Endothelial cell of umbilical vein (primary cell): ENCODE results near the gene RNASE7. TPM values are rescaled to one million over a fixed set of nuclear protein-coding genes. Genes with fewer than 3 reads are reported as not detected.

Experiments
- BruUV-seq: library from RNA; stranded (reverse); fragments of 400-500 nt; replicated peaks from 2 replicates; lab custom pipeline; 2021; lab: Mats Ljungman, UMichigan
- CTCF ChIA-PET: fragments of 300-600, 350-600 bp; sonication (Branson Sonifier 250); formaldehyde crosslinking; loops from one replicate; lab custom pipeline; 2021; ENCODE audit warnings: antibody characterized with exemption, inconsistent platforms; lab: Charles Lee
- POLR2A ChIA-PET: fragments of 300-600, 350-600 bp; sonication (Branson Sonifier 250); formaldehyde crosslinking; loops from one replicate; lab custom pipeline; 2021; ENCODE audit warnings: antibody characterized with exemption, inconsistent platforms; lab: Charles Lee
- DNase-seq: peaks from one replicate; pipeline ENCODE4 v3.0.0-alpha.2; 2011; ENCODE audit warnings: low read depth, low spot score
- FAIRE-seq: peaks from 2 replicates; lab custom pipeline; 2011; peaks lifted over from hg19 to GRCh38; lab: Jason Lieb, UNC
- H2AFZ ChIP-seq: 2 replicates; pipeline ENCODE4 v1.6.0; 2012; ENCODE audit warnings: low read depth, low read length, control low read depth, inconsistent platforms
- H3K27ac ChIP-seq: 2 replicates; pipeline ENCODE4 v1.5.1; 2011; ENCODE audit warnings: low read depth, mild to moderate bottlenecking, control low read depth, low read length, moderate library complexity; ENCODE audit not compliant: insufficient read depth
- H3K27me3 ChIP-seq, 2 experiments: 2 replicates each; pipeline versions ENCODE4 v1.6.0 to v1.6.1; 2011; ENCODE audit warnings: low read length in 2 of 2, mixed read lengths in 1 of 2; ENCODE audit not compliant: control insufficient read depth in 2 of 2, insufficient read depth in 2 of 2
- H3K36me3 ChIP-seq, 2 experiments: 2 replicates in 1 of 2; 3 replicates in 1 of 2; pipeline ENCODE4 v1.5.1; 2011; ENCODE audit warnings: low read length in 2 of 2, mild to moderate bottlenecking in 1 of 2, moderate library complexity in 1 of 2; ENCODE audit not compliant: control insufficient read depth in 2 of 2, insufficient read depth in 2 of 2; ENCODE audit errors: extremely low read depth in 1 of 2
- H3K4me1 ChIP-seq: 3 replicates; pipeline ENCODE4 v1.5.1; 2011; ENCODE audit warnings: mild to moderate bottlenecking, low read length; ENCODE audit not compliant: control insufficient read depth, insufficient read depth; ENCODE audit errors: extremely low read depth
- H3K4me2 ChIP-seq: 2 replicates; pipeline ENCODE4 v1.6.1; 2011; ENCODE audit warnings: low read length, control low read depth, mixed read lengths; ENCODE audit not compliant: insufficient read depth
- H3K4me3 ChIP-seq, 3 experiments: fragments of 200-600 bp in 1 of 3; sonication (generic), shearing (Covaris generic) in 1 of 3; replicated peaks in 1 of 3; 2 replicates each; pipeline ENCODE4 v1.5.1; 2011 to 2016; ENCODE audit warnings: control low read depth in 3 of 3, low read length in 3 of 3, mild to moderate bottlenecking in 2 of 3, inconsistent platforms in 1 of 3, low read depth in 1 of 3, moderate library complexity in 1 of 3; ENCODE audit not compliant: insufficient read depth in 1 of 3
- H3K79me2 ChIP-seq: 2 replicates; pipeline ENCODE4 v1.6.0; 2012; ENCODE audit warnings: low read length, inconsistent platforms; ENCODE audit not compliant: control insufficient read depth, insufficient read depth
- H3K9ac ChIP-seq: replicated peaks from 2 replicates; pipeline ENCODE3; 2011; ENCODE audit warnings: low read length, control low read depth; ENCODE audit not compliant: insufficient read depth; ENCODE audit errors: extremely low read depth
- H3K9me1 ChIP-seq: replicated peaks from 3 replicates; pipeline ENCODE4 v1.6.0; 2011; ENCODE audit warnings: mild to moderate bottlenecking, low read length; ENCODE audit not compliant: control insufficient read depth, insufficient read depth; ENCODE audit errors: extremely low read depth
- H3K9me3 ChIP-seq: replicated peaks from 2 replicates; pipeline ENCODE4 v1.5.1; 2012; ENCODE audit warnings: low read length, inconsistent platforms; ENCODE audit not compliant: control insufficient read depth, insufficient read depth
- H4K20me1 ChIP-seq: replicated peaks from 2 replicates; pipeline ENCODE3; 2011; ENCODE audit warnings: mild to moderate bottlenecking, low read length; ENCODE audit not compliant: control insufficient read depth, insufficient read depth; ENCODE audit errors: extremely low read depth
- CTCF ChIP-seq, 2 donors: IDR thresholded peaks; 1 replicate in 1 of 2; 2 replicates in 1 of 2; pipeline ENCODE4 v1.5.1; 2011; ENCODE audit warnings: low read length in 2 of 2, mild to moderate bottlenecking in 2 of 2, moderate library complexity in 2 of 2, control low read depth in 1 of 2, inconsistent platforms in 1 of 2, low read depth in 1 of 2; ENCODE audit not compliant: insufficient read depth in 1 of 2; ENCODE audit errors: extremely low read depth in 1 of 2
- EZH2 ChIP-seq: IDR thresholded peaks from 2 replicates; pipeline ENCODE4 v1.6.1; 2012; ENCODE audit warnings: borderline replicate concordance, low read depth, mild to moderate bottlenecking, moderate library complexity, low read length, inconsistent platforms; ENCODE audit not compliant: severe bottlenecking
- FOS ChIP-seq: IDR thresholded peaks from 2 replicates; pipeline ENCODE4 v1.6.1; 2011; ENCODE audit warnings: mild to moderate bottlenecking, low read length, moderate library complexity, borderline replicate concordance; ENCODE audit not compliant: insufficient read depth
- GATA2 ChIP-seq: IDR thresholded peaks from 2 replicates; pipeline ENCODE4 v1.7.0; 2011; ENCODE audit warnings: low read depth, mild to moderate bottlenecking, moderate library complexity, mixed read lengths, low read length; ENCODE audit not compliant: insufficient read length, insufficient read depth
- JUN ChIP-seq: IDR thresholded peaks from 2 replicates; pipeline ENCODE4 v1.6.1; 2011; ENCODE audit warnings: borderline replicate concordance, low read depth; ENCODE audit not compliant: insufficient read length, insufficient read depth
- MAX ChIP-seq: IDR thresholded peaks from 2 replicates; pipeline ENCODE4 v1.6.1; 2011; ENCODE audit not compliant: insufficient read depth, insufficient read length
- MYC ChIP-seq: IDR thresholded peaks from one replicate; pipeline ENCODE4 v1.6.1; 2011; ENCODE audit warnings: mild to moderate bottlenecking, low read depth, low read length
- POLR2A ChIP-seq: IDR thresholded peaks from 2 replicates; pipeline ENCODE4 v1.6.1; 2012; ENCODE audit warnings: low read depth, mild to moderate bottlenecking, control low read depth, low read length
- POLR2AphosphoS5 ChIP-seq: IDR thresholded peaks from 2 replicates; pipeline ENCODE4 v1.6.1; 2012; ENCODE audit warnings: low read depth, mild to moderate bottlenecking, control low read depth, low read length, moderate library complexity; ENCODE audit not compliant: insufficient read depth
- dilution Hi-C: fragments of 300-500 bp; cut with MboI; formaldehyde crosslinking; loops from one replicate; pipeline ENCODE4 v1.15.0; 2019; ENCODE audit warnings: low sequenced_read_pairs; ENCODE audit not compliant: extremely low pct_ligation_motif_present
- intact Hi-C: fragments of 100-400 bp; cut with micrococcal nuclease; formaldehyde crosslinking; loops from one replicate; pipeline ENCODE4 v1.10.0; 2022
- polyA plus RNA-seq, 4 experiments: library from polyadenylated mRNA; depleted of rRNA in 3 of 4; stranded (reverse) in 3 of 4; unstranded in 1 of 4; fragments of >200 nt; gene quantifications; 2 replicates each; pipeline versions ENCODE4 v1.2.1 to v1.2.3, GENCODE V29; 2011 to 2012; ENCODE audit warnings: missing spikeins in 1 of 4
- total RNA-seq: library from RNA; stranded (reverse); gene quantifications from 2 replicates; pipeline ENCODE4 v1.2.3, GENCODE V29; 2021

The RNASE7 gene
- total and polyA plus RNA-seq, 2 donors (not counting 3 experiments of a cell fraction or from before 2014, with no cell fraction given) = not detected

GRCh38 chr14:21078726-21079125 lies 36.6 kb downstream of the RNASE7 start:
- TF ChIP-seq MYC (no peak), MAX (no peak), GATA2 (no peak), JUN (no peak), POLR2A (no peak), POLR2AphosphoS5 (no peak), CTCF (IDR thresholded peaks at IDR 0.05; ENCODE audit: extremely low read depth in 1 of 2, insufficient read depth in 1 of 2, low read depth in 1 of 2, low read length in 2 of 2) (no peak), FOS (no peak), EZH2 (no peak)
- CTCF ChIA-PET = interaction anchor here (0.5 to 1.5 kb wide), 2 partner anchors 8 to 10 kb away, joined by 3 read pairs; partner anchors contain the start of gene ARHGEF40
- Histone ChIP-seq H3K36me3 (peaks cover 0 to 4% of the 10 kb centered on the region in 2 experiments), H2AFZ (no peak overlapping the region), H3K9ac (no peak overlapping the region), H3K9me1 (no peaks in the 10 kb centered on the region), H3K4me1 (no peaks in the 10 kb centered on the region), H3K4me3 (no peak overlapping the region), H3K27ac (no peak overlapping the region), H3K27me3 (no peaks in the 10 kb centered on the region), H3K4me2 (no peak overlapping the region), H4K20me1 (no peaks in the 10 kb centered on the region), H3K79me2 (no peaks in the 10 kb centered on the region), H3K9me3 (no peaks in the 10 kb centered on the region)
- dilution Hi-C loops (no loop called here), intact Hi-C loops (no loop called here)
- POLR2A ChIA-PET = no interaction called here
- BruUV-seq = no TSS peak
- DNase-seq (no peak), FAIRE-seq (no peak)
